Lung (tissue), 12 donors: ENCODE measurements around the gene PGAP1. TPM values are rescaled to one million over a fixed set of nuclear protein-coding genes. Genes with fewer than 3 reads are reported as not detected.

Source experiments
- ATAC-seq: fragments of 200-7000 bp; cut with Tn5 transposase; one replicate; pipeline ENCODE4 v1.9.1; 2020; ENCODE audit warnings: moderate number of reproducible peaks; ENCODE audit not compliant: insufficient read depth, low FRiP score
- DNase-seq, 3 donors: peaks; one replicate each; pipeline ENCODE4 v3.0.0-alpha.2; 2013 to 2017
- H3K27ac ChIP-seq, 2 donors: one replicate each; pipeline ENCODE4 v1.5.1; 2013; ENCODE audit warnings: mild to moderate bottlenecking in 2 of 2, moderate library complexity in 2 of 2, control low read depth in 1 of 2, inconsistent platforms in 1 of 2, low read depth in 1 of 2, low read length in 1 of 2
- H3K27me3 ChIP-seq, 3 donors: one replicate each; pipeline ENCODE4 v1.5.1; 2013; ENCODE audit warnings: low read length in 2 of 3; ENCODE audit not compliant: control insufficient read depth in 3 of 3, insufficient read depth in 3 of 3
- H3K36me3 ChIP-seq, 4 donors: one replicate each; pipeline ENCODE4 v1.5.1; 2013; ENCODE audit warnings: low read length in 4 of 4, mild to moderate bottlenecking in 1 of 4, moderate library complexity in 1 of 4; ENCODE audit not compliant: control insufficient read depth in 4 of 4, insufficient read depth in 4 of 4
- H3K4me1 ChIP-seq, 5 donors: one replicate each; pipeline ENCODE4 v1.5.1; 2013; ENCODE audit warnings: low read length in 5 of 5, mild to moderate bottlenecking in 2 of 5, moderate library complexity in 1 of 5; ENCODE audit not compliant: control insufficient read depth in 5 of 5, insufficient read depth in 5 of 5
- H3K4me3 ChIP-seq: one replicate; pipeline ENCODE4 v1.5.1; 2013; ENCODE audit warnings: mild to moderate bottlenecking, control low read depth, moderate library complexity
- H3K9ac ChIP-seq, 2 donors: one replicate each; pipeline ENCODE4 v1.5.1; 2013; ENCODE audit warnings: low read length in 2 of 2, control low read depth in 1 of 2; ENCODE audit not compliant: insufficient read depth in 1 of 2
- H3K9me3 ChIP-seq, 4 donors: one replicate each; pipeline ENCODE4 v1.5.1; 2013; ENCODE audit warnings: low read length in 3 of 4, mild to moderate bottlenecking in 1 of 4, moderate library complexity in 1 of 4; ENCODE audit not compliant: control insufficient read depth in 4 of 4, insufficient read depth in 3 of 4
- WGBS, 2 donors: extraction: QIAGEN DNeasy Blood & Tissue Kit; methylation state at CpG; one replicate each; pipeline ENCODE4 v1.1.7; 2013; 5-methylcytosine and 5-hydroxymethylcytosine counted together
- polyA plus RNA-seq, 2 donors: library from polyadenylated mRNA; stranded (reverse); fragments of 200-250 nt; gene quantifications; one replicate each; pipeline ENCODE4 v1.2.1, GENCODE V29; 2013
- total RNA-seq, 2 donors: library from RNA; depleted of rRNA in 1 of 2; stranded (reverse); fragments of >200 nt in 1 of 2; gene quantifications; one replicate each; pipeline ENCODE4 v1.2.1, GENCODE V29; 2014 to 2021
- TF ChIP-seq, protein P1 (sequence below): IDR thresholded peaks from 2 replicates; pipeline ENCODE4 v1.5.1; 2012; ENCODE audit warnings: mild to moderate bottlenecking; ENCODE audit errors: control extremely low read depth, extremely low read depth
- donor health status: control.
- donor health status: control.
- donor health status: Bipolar disorder and iron deficiency.
- donor health status: healthy.
- donor health status: DM: yes; HTN: yes; CAD: no.

PGAP1 gene
- total and polyA plus RNA-seq, 4 donors, result 1.4 to 34.1 (median 7.0) TPM

DNA sequence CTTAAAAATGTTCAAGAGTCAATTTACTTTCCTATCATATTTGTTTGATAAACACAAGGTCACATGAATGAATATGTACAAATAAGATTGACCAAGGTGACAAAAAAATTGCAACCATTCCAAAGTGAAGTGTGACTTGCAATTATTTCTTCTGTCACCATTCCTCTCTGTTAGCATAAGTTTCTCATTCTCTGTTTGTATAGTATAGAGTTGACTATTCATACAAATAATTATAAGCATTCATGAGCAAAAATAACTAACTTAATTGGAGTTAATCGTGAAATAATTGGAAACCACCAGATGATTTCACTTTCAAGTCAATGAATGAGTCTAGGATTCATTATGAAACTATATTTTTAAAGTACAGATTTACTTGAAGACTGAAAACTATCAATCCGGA, 42.1 kb downstream of the PGAP1 start:
- TF ChIP-seq, protein P1, sequence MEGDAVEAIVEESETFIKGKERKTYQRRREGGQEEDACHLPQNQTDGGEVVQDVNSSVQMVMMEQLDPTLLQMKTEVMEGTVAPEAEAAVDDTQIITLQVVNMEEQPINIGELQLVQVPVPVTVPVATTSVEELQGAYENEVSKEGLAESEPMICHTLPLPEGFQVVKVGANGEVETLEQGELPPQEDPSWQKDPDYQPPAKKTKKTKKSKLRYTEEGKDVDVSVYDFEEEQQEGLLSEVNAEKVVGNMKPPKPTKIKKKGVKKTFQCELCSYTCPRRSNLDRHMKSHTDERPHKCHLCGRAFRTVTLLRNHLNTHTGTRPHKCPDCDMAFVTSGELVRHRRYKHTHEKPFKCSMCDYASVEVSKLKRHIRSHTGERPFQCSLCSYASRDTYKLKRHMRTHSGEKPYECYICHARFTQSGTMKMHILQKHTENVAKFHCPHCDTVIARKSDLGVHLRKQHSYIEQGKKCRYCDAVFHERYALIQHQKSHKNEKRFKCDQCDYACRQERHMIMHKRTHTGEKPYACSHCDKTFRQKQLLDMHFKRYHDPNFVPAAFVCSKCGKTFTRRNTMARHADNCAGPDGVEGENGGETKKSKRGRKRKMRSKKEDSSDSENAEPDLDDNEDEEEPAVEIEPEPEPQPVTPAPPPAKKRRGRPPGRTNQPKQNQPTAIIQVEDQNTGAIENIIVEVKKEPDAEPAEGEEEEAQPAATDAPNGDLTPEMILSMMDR, result no peak
- ATAC-seq, result no peak
- Histone ChIP-seq H3K27me3 (no peaks in the 10 kb centered on the region), H3K9me3 (peaks cover 0 to 2% (median 0%) of the 10 kb centered on the region in 4 donors), H3K9ac (no peak overlapping the region), H3K36me3 (peaks cover 0 to 31% (median 4%) of the 10 kb centered on the region in 4 donors), H3K27ac (no peak overlapping the region), H3K4me1 (no peaks in the 10 kb centered on the region), H3K4me3 (no peak overlapping the region)
- no peak for DNase-seq
- 86 to 97% methylated on average over 2 of the region's 2 CpGs for WGBS, 2 donors

DNA sequence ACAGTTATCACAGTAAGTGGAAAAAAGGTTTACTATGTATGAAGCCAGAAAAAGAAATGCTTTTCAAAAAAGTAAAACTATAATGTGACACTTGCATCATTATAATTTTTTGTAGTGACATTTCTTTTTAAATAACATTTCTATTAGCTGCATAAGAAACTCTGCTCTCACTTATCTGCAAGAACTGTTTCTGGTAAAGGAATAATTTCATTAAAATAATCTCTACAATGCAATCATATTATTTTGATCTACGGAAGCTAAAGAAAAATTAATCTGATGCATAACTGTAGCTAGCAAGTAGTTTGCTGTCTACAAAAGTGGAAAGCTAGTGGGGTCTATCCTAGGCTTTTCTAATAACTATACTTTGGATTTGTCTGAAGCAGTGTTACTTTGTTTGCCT, 50.1 kb downstream of the PGAP1 start:
- 100% methylated on average over 1 of the region's 1 CpG for WGBS, 2 donors
- peaks cover 4 to 35% (median 11%) of the 10 kb centered on the region in 4 donors for H3K36me3 ChIP-seq
- TF ChIP-seq, protein P1, result no peak

DNA sequence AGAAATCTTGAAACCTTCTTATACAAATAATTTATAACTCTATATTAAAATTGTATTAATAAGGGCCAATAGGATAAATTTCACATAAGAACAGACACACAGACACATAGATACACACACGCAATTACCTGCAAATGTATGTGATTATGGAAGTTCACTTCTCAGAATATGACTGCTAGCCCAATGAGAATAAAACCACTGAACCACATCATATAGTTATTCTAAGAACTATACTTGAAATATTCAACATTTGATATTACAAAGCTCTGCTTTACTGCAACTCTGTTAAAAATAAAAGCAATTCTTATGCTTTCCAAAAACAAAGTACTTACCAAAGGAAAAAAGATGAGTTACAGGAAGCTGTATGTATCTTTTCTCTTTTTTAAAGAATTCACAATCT, 51.1 kb downstream of the PGAP1 start:
- Histone ChIP-seq H3K27ac (no peak overlapping the region), H3K27me3 (no peaks in the 10 kb centered on the region), H3K4me1 (no peaks in the 10 kb centered on the region), H3K4me3 (no peak overlapping the region), H3K36me3 (peaks cover 5 to 30% (median 11%) of the 10 kb centered on the region in 4 donors), H3K9ac (no peak overlapping the region), H3K9me3 (no peaks in the 10 kb centered on the region)
- DNase-seq (no peak), ATAC-seq (no peak)
- 95 to 97% methylated on average over 1 of the region's 1 CpG for WGBS, 2 donors
- TF ChIP-seq, protein P1, result no peak

More for the DNA sequence above, 50.1 kb downstream of the PGAP1 start:
- no peak overlapping the region for H3K27ac ChIP-seq
- H3K9me3 ChIP-seq, result peaks cover 0 to 2% (median 0%) of the 10 kb centered on the region in 4 donors
- DNase-seq (no peak), ATAC-seq (no peak)
- no peak overlapping the region for H3K4me3 ChIP-seq
- H3K9ac ChIP-seq, result no peak overlapping the region
- H3K4me1 ChIP-seq, result no peaks in the 10 kb centered on the region
- no peaks in the 10 kb centered on the region for H3K27me3 ChIP-seq

DNA sequence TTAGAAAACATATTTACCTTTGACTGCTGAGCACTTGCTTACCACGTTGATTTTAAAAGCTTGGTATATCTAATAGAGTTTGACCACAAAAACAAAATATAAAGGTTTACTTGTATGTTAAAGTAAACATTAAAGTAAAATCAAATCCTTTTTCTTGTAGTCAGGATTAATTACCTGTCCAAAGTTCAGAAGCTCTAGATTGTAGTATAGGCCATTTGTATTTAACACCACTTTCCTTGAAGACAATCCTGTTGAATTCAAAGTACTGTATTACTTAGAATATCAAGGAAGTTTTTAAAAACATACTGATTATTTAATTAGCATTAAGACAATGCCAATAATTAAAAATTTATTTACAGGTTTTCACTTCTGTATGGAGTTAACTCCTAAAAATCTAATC, 53.0 kb downstream of the PGAP1 start:
- Histone ChIP-seq H3K27me3 (no peaks in the 10 kb centered on the region), H3K4me1 (no peaks in the 10 kb centered on the region), H3K9ac (no peak overlapping the region), H3K9me3 (no peaks in the 10 kb centered on the region), H3K4me3 (no peak overlapping the region), H3K36me3 (peaks cover 5 to 15% (median 8%) of the 10 kb centered on the region in 4 donors), H3K27ac (no peak overlapping the region)
- DNase-seq (no peak), ATAC-seq (no peak)
- TF ChIP-seq, protein P1, result no peak
- WGBS, 2 donors, result 92% methylated on average over 1 of the region's 1 CpG
